GM23338 (cell line): ENCODE results near the gene BLOC1S1. TPM values are rescaled to one million over a fixed set of nuclear protein-coding genes. Genes with fewer than 3 reads are reported as not detected.

ENCODE experiments used
- ATAC-seq: fragments of 200-7000 bp; cut with Tn5 transposase; 3 replicates; pipeline ENCODE4 v1.9.1; 2020
- DNase-seq: peaks from one replicate; pipeline ENCODE4 v3.0.0-alpha.2; 2015; ENCODE audit warnings: low spot score
- H2AFZ ChIP-seq: fragments of 200-600 bp; sonication (generic); 2 replicates; pipeline ENCODE4 v1.8.0; 2016; ENCODE audit warnings: antibody characterized with exemption, mild to moderate bottlenecking, moderate library complexity
- H3F3A ChIP-seq: fragments of 200-600 bp; sonication (generic); replicated peaks from 2 replicates; pipeline ENCODE4 v1.8.0; 2017; ENCODE audit warnings: antibody characterized with exemption, mixed run types, low read depth
- H3K27ac ChIP-seq: fragments of 200-600 bp; sonication (generic); 2 replicates; pipeline ENCODE4 v1.6.1; 2016; ENCODE audit warnings: low read depth
- H3K27me3 ChIP-seq: fragments of 200-600 bp; sonication (generic); 2 replicates; pipeline ENCODE4 v1.8.0; 2016; ENCODE audit warnings: mild to moderate bottlenecking, mixed run types, moderate library complexity; ENCODE audit not compliant: insufficient read depth
- H3K36me3 ChIP-seq: fragments of 200-600 bp; sonication (generic); 2 replicates; pipeline ENCODE4 v1.8.0; 2016; ENCODE audit warnings: mild to moderate bottlenecking; ENCODE audit not compliant: insufficient read depth
- H3K4me1 ChIP-seq: fragments of 200-600 bp; sonication (generic); 2 replicates; pipeline ENCODE4 v1.8.0; 2016; ENCODE audit warnings: mild to moderate bottlenecking, moderate library complexity; ENCODE audit not compliant: insufficient read depth
- H3K4me2 ChIP-seq: fragments of 200-600 bp; sonication (generic); 2 replicates; pipeline ENCODE4 v1.7.1; 2017; ENCODE audit warnings: mixed run types
- H3K4me3 ChIP-seq: fragments of 200-600 bp; sonication (generic); 2 replicates; pipeline ENCODE4 v1.6.1; 2016; ENCODE audit warnings: mixed run types
- H3K79me2 ChIP-seq: fragments of 200-600 bp; sonication (generic); replicated peaks from 2 replicates; pipeline ENCODE4 v1.8.0; 2017; ENCODE audit warnings: mild to moderate bottlenecking; ENCODE audit not compliant: insufficient read depth
- H3K9me2 ChIP-seq: fragments of 200-600 bp; sonication (generic); 2 replicates; pipeline ENCODE4 v1.8.0; 2017; ENCODE audit not compliant: insufficient read depth
- H4K20me1 ChIP-seq: fragments of 200-600 bp; sonication (generic); replicated peaks from 2 replicates; pipeline ENCODE4 v1.8.0; 2017; ENCODE audit warnings: mild to moderate bottlenecking; ENCODE audit not compliant: insufficient read depth
- H3K27ac Mint-ChIP-seq: 2 replicates; pipeline ENCODE4 v1.8.0; 2020; ENCODE audit warnings: inconsistent platforms, mild to moderate bottlenecking, moderate library complexity, mixed read lengths
- H3K27me3 Mint-ChIP-seq: 3 replicates; pipeline ENCODE4 v1.8.0; 2022; ENCODE audit warnings: low read depth, mild to moderate bottlenecking, moderate library complexity, mixed read lengths, inconsistent platforms; ENCODE audit not compliant: insufficient read depth, poor library complexity
- H3K36me3 Mint-ChIP-seq: 3 replicates; pipeline ENCODE4 v1.8.0; 2021; ENCODE audit warnings: low read depth, mild to moderate bottlenecking, inconsistent platforms, moderate library complexity, mixed read lengths
- H3K4me1 Mint-ChIP-seq: 3 replicates; pipeline ENCODE4 v1.8.0; 2020; ENCODE audit warnings: mild to moderate bottlenecking, inconsistent platforms, mixed read lengths
- H3K4me3 Mint-ChIP-seq: 3 replicates; pipeline ENCODE4 v1.8.0; 2021; ENCODE audit warnings: moderate library complexity, mild to moderate bottlenecking, inconsistent platforms, mixed read lengths
- H3K9me3 Mint-ChIP-seq: 3 replicates; pipeline ENCODE4 v1.8.0; 2020; ENCODE audit warnings: moderate library complexity, mild to moderate bottlenecking, inconsistent platforms, mixed read lengths
- CREB1 ChIP-seq: fragments of 250-450 bp; sonication (Bioruptor Pico); IDR thresholded peaks from 2 replicates; pipeline ENCODE4 v1.5.0; 2020; ENCODE audit warnings: low read depth, mild to moderate bottlenecking, moderate library complexity
- CTCF ChIP-seq, 2 experiments: fragments of 200-600 bp in 1 of 2; sonication (generic) in 1 of 2; conservative IDR thresholded peaks; 2 replicates each; pipeline versions ENCODE4 v1.5.1 to v1.6.1; 2016 to 2017; ENCODE audit warnings: antibody characterized with exemption in 2 of 2, low read depth in 2 of 2, mild to moderate bottlenecking in 2 of 2, moderate library complexity in 1 of 2
- ETS1 ChIP-seq: IDR thresholded peaks from 2 replicates; pipeline ENCODE4 v1.6.1; 2016; ENCODE audit warnings: antibody characterized with exemption
- EZH2 ChIP-seq: fragments of 200-600 bp; sonication (generic); IDR thresholded peaks from one replicate; pipeline ENCODE4 v1.8.0; 2017; ENCODE audit warnings: antibody characterized with exemption, mild to moderate bottlenecking, low read depth; ENCODE audit not compliant: unreplicated experiment
- EZH2phosphoT487 ChIP-seq: fragments of 200-600 bp; sonication (generic); IDR thresholded peaks from one replicate; pipeline ENCODE4 v1.8.1; 2018; ENCODE audit warnings: antibody characterized with exemption; ENCODE audit not compliant: unreplicated experiment
- JUNB ChIP-seq: IDR thresholded peaks from one replicate; pipeline ENCODE4 v1.6.1; 2016; ENCODE audit warnings: antibody characterized with exemption; ENCODE audit not compliant: unreplicated experiment
- NANOG ChIP-seq: IDR thresholded peaks from 2 replicates; pipeline ENCODE4 v1.6.1; 2016; ENCODE audit warnings: antibody characterized with exemption, borderline replicate concordance
- POLR2AphosphoS5 ChIP-seq: IDR thresholded peaks from 2 replicates; pipeline ENCODE4 v1.6.1; 2016; ENCODE audit warnings: antibody characterized with exemption, low read depth
- REST ChIP-seq: IDR thresholded peaks from one replicate; pipeline ENCODE4 v1.6.1; 2018; ENCODE audit warnings: antibody characterized with exemption; ENCODE audit not compliant: unreplicated experiment
- STAT1 ChIP-seq: IDR thresholded peaks from one replicate; pipeline ENCODE4 v1.6.1; 2016; ENCODE audit warnings: antibody characterized with exemption; ENCODE audit not compliant: unreplicated experiment
- ZNF114 ChIP-seq: fragments of 250-450 bp; sonication (Bioruptor Pico); IDR thresholded peaks from 2 replicates; pipeline ENCODE4 v1.5.0; 2020; ENCODE audit warnings: mild to moderate bottlenecking, moderate library complexity
- ZNF331 ChIP-seq: fragments of 250-450 bp; sonication (Bioruptor Pico); IDR thresholded peaks from 2 replicates; pipeline ENCODE4 v1.5.0; 2020; ENCODE audit warnings: low read depth, mild to moderate bottlenecking, moderate library complexity
- polyA plus RNA-seq: library from polyadenylated mRNA; unstranded; fragments of >200 nt; fragmentation: Nextera tagmentation; extraction: Ambion mirVana; gene quantifications from 2 replicates; pipeline ENCODE4 v1.2.1, GENCODE V29; 2016
- total RNA-seq: library from RNA; depleted of rRNA; stranded (reverse); fragments of >200 nt; shearing (Covaris generic); gene quantifications from 2 replicates; pipeline ENCODE4 v1.2.3, GENCODE V29; 2014
- TF ChIP-seq, protein P1 (sequence below): fragments of 250-450 bp; sonication (Bioruptor Pico); IDR thresholded peaks from 2 replicates; pipeline ENCODE4 v1.5.0; 2020; ENCODE audit warnings: mild to moderate bottlenecking, moderate library complexity

BLOC1S1 gene
- total and polyA plus RNA-seq, 2 experiments from 2014 or later: 68.3 to 174 TPM

GRCh38 chr12:55718624-55719275 is 2.9 kb downstream of the BLOC1S1 start:
- Mint-ChIP-seq H3K4me1 (peaks cover 35% of the 10 kb centered on the region), H3K27ac (peak overlapping the region; percentile 96)

More at GRCh38 chr12:55718624-55719275, 2.9 kb downstream of the BLOC1S1 start:
- Histone ChIP-seq H3K4me2 (peak overlapping the region; percentile 98), H3K36me3 (no peaks in the 10 kb centered on the region), H3K4me3 (peak overlapping the region; percentile 94), H2AFZ (no peak overlapping the region), H3K79me2 (peaks cover 10% of the 10 kb centered on the region; the same call in 1 of the 2 replicates), H3K9me2 (no peaks in the 10 kb centered on the region), H3K27ac (peak overlapping the region; percentile 82), H3F3A (peaks cover 18% of the 10 kb centered on the region; the same call in 1 of the 2 replicates), H4K20me1 (no peaks in the 10 kb centered on the region), H3K27me3 (no peaks in the 10 kb centered on the region), H3K4me1 (peaks cover 37% of the 10 kb centered on the region)
- Mint-ChIP-seq H3K9me3 (peaks cover 6% of the 10 kb centered on the region; the same call in 2 of the 3 replicates), H3K4me3 (peak overlapping the region; percentile 82), H3K27me3 (peaks cover 28% of the 10 kb centered on the region), H3K36me3 (peaks cover 10% of the 10 kb centered on the region)
- DNase-seq: peak; percentile 22
- TF ChIP-seq POLR2AphosphoS5: no peak
- no peak for TF ChIP-seq EZH2phosphoT487
- no peak for TF ChIP-seq CTCF (conservative IDR thresholded peaks at IDR 0.05; ENCODE audit: low read depth in 2 of 2)
- no peak for TF ChIP-seq EZH2
- TF ChIP-seq ETS1: no peak
- no peak for TF ChIP-seq NANOG
- TF ChIP-seq JUNB: no peak
- TF ChIP-seq CREB1 (CRISPR knock-in tag): no peak
- no peak for TF ChIP-seq STAT1
- no peak for TF ChIP-seq ZNF331 (CRISPR knock-in tag)
- TF ChIP-seq ZNF114: no peak
- no peak for TF ChIP-seq REST
- TF ChIP-seq, protein P1, sequence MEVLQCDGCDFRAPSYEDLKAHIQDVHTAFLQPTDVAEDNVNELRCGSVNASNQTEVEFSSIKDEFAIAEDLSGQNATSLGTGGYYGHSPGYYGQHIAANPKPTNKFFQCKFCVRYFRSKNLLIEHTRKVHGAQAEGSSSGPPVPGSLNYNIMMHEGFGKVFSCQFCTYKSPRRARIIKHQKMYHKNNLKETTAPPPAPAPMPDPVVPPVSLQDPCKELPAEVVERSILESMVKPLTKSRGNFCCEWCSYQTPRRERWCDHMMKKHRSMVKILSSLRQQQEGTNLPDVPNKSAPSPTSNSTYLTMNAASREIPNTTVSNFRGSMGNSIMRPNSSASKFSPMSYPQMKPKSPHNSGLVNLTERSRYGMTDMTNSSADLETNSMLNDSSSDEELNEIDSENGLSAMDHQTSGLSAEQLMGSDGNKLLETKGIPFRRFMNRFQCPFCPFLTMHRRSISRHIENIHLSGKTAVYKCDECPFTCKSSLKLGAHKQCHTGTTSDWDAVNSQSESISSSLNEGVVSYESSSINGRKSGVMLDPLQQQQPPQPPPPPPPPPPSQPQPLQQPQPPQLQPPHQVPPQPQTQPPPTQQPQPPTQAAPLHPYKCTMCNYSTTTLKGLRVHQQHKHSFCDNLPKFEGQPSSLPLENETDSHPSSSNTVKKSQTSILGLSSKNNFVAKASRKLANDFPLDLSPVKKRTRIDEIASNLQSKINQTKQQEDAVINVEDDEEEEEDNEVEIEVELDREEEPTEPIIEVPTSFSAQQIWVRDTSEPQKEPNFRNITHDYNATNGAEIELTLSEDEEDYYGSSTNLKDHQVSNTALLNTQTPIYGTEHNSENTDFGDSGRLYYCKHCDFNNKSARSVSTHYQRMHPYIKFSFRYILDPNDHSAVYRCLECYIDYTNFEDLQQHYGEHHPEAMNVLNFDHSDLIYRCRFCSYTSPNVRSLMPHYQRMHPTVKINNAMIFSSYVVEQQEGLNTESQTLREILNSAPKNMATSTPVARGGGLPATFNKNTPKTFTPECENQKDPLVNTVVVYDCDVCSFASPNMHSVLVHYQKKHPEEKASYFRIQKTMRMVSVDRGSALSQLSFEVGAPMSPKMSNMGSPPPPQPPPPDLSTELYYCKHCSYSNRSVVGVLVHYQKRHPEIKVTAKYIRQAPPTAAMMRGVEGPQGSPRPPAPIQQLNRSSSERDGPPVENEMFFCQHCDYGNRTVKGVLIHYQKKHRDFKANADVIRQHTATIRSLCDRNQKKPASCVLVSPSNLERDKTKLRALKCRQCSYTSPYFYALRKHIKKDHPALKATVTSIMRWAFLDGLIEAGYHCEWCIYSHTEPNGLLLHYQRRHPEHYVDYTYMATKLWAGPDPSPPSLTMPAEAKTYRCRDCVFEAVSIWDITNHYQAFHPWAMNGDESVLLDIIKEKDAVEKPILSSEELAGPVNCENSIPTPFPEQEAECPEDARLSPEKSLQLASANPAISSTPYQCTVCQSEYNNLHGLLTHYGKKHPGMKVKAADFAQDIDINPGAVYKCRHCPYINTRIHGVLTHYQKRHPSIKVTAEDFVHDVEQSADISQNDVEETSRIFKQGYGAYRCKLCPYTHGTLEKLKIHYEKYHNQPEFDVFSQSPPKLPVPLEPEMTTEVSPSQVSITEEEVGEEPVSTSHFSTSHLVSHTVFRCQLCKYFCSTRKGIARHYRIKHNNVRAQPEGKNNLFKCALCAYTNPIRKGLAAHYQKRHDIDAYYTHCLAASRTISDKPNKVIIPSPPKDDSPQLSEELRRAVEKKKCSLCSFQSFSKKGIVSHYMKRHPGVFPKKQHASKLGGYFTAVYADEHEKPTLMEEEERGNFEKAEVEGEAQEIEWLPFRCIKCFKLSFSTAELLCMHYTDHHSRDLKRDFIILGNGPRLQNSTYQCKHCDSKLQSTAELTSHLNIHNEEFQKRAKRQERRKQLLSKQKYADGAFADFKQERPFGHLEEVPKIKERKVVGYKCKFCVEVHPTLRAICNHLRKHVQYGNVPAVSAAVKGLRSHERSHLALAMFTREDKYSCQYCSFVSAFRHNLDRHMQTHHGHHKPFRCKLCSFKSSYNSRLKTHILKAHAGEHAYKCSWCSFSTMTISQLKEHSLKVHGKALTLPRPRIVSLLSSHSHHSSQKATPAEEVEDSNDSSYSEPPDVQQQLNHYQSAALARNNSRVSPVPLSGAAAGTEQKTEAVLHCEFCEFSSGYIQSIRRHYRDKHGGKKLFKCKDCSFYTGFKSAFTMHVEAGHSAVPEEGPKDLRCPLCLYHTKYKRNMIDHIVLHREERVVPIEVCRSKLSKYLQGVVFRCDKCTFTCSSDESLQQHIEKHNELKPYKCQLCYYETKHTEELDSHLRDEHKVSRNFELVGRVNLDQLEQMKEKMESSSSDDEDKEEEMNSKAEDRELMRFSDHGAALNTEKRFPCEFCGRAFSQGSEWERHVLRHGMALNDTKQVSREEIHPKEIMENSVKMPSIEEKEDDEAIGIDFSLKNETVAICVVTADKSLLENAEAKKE (CRISPR knock-in tag): no peak
- no peak for ATAC-seq
